Astrocyte of the spinal cord (primary cell): Measurements from ENCODE around the gene PTPRD.

ENCODE experiments used
- DNase-seq: peaks from one replicate; pipeline ENCODE4 v3.0.0; 2011; ENCODE audit warnings: low read depth, low spot score
- H3K4me3 ChIP-seq: 2 replicates; pipeline ENCODE4 v1.5.1; 2011; ENCODE audit warnings: low read depth, mild to moderate bottlenecking, low read length, moderate library complexity
- CTCF ChIP-seq: IDR thresholded peaks from 2 replicates; pipeline ENCODE4 v1.5.1; 2012; ENCODE audit warnings: low read depth, mild to moderate bottlenecking, low read length, inconsistent platforms
- in situ Hi-C: cut with HindIII; loops from 2 replicates; pipeline ENCODE4 v1.10.0; 2017; ENCODE audit warnings: low sequenced_read_pairs

The PTPRD gene

DNA sequence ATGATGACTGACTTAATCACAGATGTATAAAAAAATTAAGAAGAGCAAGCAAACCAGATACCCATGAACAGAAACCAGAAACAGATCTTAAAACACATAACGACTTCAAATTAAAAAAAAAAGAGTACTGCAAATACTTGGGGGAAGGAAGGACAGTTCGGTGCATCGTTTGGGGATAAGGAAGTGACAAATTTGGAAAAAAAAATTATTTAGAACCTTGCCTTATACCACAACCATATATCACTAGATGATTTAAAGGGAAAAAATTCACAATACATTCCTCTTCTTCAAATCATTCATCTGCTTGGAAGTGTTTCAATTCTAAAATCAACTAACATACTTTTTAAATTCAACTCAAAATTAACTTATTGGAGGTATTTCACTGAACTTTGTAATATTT lies 1774.7 kb downstream of the PTPRD start:
- H3K4me3 ChIP-seq: no peak overlapping the region
- in situ Hi-C loops: no loop called here
- TF ChIP-seq CTCF: no peak
- no peak for DNase-seq

DNA sequence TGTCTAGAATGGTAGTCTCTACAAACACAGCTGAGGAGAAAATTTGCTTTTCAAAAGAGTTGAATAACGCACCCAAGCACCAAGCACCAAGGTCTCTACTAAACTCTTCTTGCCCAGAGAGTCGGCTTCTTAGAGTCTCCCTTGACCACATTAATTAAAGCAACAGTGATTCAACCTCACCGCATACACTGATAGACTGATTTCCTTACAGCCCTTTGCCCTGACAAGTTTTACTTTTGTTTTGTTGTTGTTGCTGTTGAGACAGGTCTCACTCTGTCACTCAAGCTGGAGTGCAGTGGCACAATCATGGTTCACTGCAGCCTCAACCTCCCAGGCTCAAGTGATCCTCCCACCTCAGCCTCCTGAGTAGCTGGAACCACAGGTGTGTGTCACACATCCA lies 1777.5 kb downstream of the PTPRD start:
- TF ChIP-seq CTCF: no peak
- no peak overlapping the region for H3K4me3 ChIP-seq
- in situ Hi-C loops: no loop called here
- DNase-seq: no peak

- no peak overlapping the region for H3K4me3 ChIP-seq
- no peak for TF ChIP-seq CTCF
- in situ Hi-C loops: no loop called here
- DNase-seq: no peak
Measured at GRCh38 chr9:8832955-8833354, 1779.8 kb downstream of the PTPRD start.

DNA sequence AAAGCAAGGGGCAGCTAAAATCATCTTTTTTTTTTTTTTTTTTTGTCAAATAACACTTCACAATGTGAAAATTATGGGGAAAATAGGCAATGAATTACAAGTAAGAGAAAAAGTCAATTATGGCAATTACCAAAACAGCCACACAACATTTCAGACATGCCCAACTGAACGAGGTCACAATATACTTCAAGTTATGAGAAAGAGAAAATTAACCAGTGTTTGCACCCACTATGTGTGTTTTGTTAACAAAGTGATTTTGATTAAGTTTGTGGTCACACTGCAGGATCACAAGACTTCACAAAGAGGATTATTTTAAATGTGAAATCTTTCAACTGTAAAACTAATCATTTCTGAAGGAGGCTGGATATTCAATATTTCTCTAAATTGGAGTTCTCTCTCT lies 1780.4 kb downstream of the PTPRD start:
- H3K4me3 ChIP-seq: no peak overlapping the region
- no peak for TF ChIP-seq CTCF
- no peak for DNase-seq
- in situ Hi-C loops: no loop called here

- in situ Hi-C loops: no loop called here
- no peak for TF ChIP-seq CTCF
- no peak for DNase-seq
- H3K4me3 ChIP-seq: no peak overlapping the region
Measured at GRCh38 chr9:8831568-8831967, 1781.2 kb downstream of the PTPRD start.

GRCh38 chr9:8826281-8826680 lies 1786.5 kb downstream of the PTPRD start:
- in situ Hi-C loops: no loop called here
- H3K4me3 ChIP-seq: no peak overlapping the region
- DNase-seq: no peak
- TF ChIP-seq CTCF: no peak

GRCh38 chr9:8825585-8826147 lies 1787.1 kb downstream of the PTPRD start:
- in situ Hi-C loops: no loop called here
- H3K4me3 ChIP-seq: no peak overlapping the region
- no peak for DNase-seq
- no peak for TF ChIP-seq CTCF
